GM23338 (cell line): ENCODE measurements around the gene AGMAT. TPM values are rescaled to one million over a fixed set of nuclear protein-coding genes. Genes with fewer than 3 reads are reported as not detected.

Experiments used
- ATAC-seq: fragments of 200-7000 bp; cut with Tn5 transposase; 3 replicates; pipeline ENCODE4 v1.9.1; 2020
- DNase-seq: peaks from one replicate; pipeline ENCODE4 v3.0.0-alpha.2; 2015; ENCODE audit warnings: low spot score
- H2AFZ ChIP-seq: fragments of 200-600 bp; sonication (generic); 2 replicates; pipeline ENCODE4 v1.8.0; 2016; ENCODE audit warnings: antibody characterized with exemption, mild to moderate bottlenecking, moderate library complexity
- H3F3A ChIP-seq: fragments of 200-600 bp; sonication (generic); replicated peaks from 2 replicates; pipeline ENCODE4 v1.8.0; 2017; ENCODE audit warnings: antibody characterized with exemption, mixed run types, low read depth
- H3K27ac ChIP-seq: fragments of 200-600 bp; sonication (generic); 2 replicates; pipeline ENCODE4 v1.6.1; 2016; ENCODE audit warnings: low read depth
- H3K27me3 ChIP-seq: fragments of 200-600 bp; sonication (generic); 2 replicates; pipeline ENCODE4 v1.8.0; 2016; ENCODE audit warnings: mild to moderate bottlenecking, mixed run types, moderate library complexity; ENCODE audit not compliant: insufficient read depth
- H3K36me3 ChIP-seq: fragments of 200-600 bp; sonication (generic); 2 replicates; pipeline ENCODE4 v1.8.0; 2016; ENCODE audit warnings: mild to moderate bottlenecking; ENCODE audit not compliant: insufficient read depth
- H3K4me1 ChIP-seq: fragments of 200-600 bp; sonication (generic); 2 replicates; pipeline ENCODE4 v1.8.0; 2016; ENCODE audit warnings: mild to moderate bottlenecking, moderate library complexity; ENCODE audit not compliant: insufficient read depth
- H3K4me2 ChIP-seq: fragments of 200-600 bp; sonication (generic); 2 replicates; pipeline ENCODE4 v1.7.1; 2017; ENCODE audit warnings: mixed run types
- H3K4me3 ChIP-seq: fragments of 200-600 bp; sonication (generic); 2 replicates; pipeline ENCODE4 v1.6.1; 2016; ENCODE audit warnings: mixed run types
- H3K79me2 ChIP-seq: fragments of 200-600 bp; sonication (generic); replicated peaks from 2 replicates; pipeline ENCODE4 v1.8.0; 2017; ENCODE audit warnings: mild to moderate bottlenecking; ENCODE audit not compliant: insufficient read depth
- H3K9me2 ChIP-seq: fragments of 200-600 bp; sonication (generic); 2 replicates; pipeline ENCODE4 v1.8.0; 2017; ENCODE audit not compliant: insufficient read depth
- H4K20me1 ChIP-seq: fragments of 200-600 bp; sonication (generic); replicated peaks from 2 replicates; pipeline ENCODE4 v1.8.0; 2017; ENCODE audit warnings: mild to moderate bottlenecking; ENCODE audit not compliant: insufficient read depth
- H3K27ac Mint-ChIP-seq: 2 replicates; pipeline ENCODE4 v1.8.0; 2020; ENCODE audit warnings: inconsistent platforms, mild to moderate bottlenecking, moderate library complexity, mixed read lengths
- H3K27me3 Mint-ChIP-seq: 3 replicates; pipeline ENCODE4 v1.8.0; 2022; ENCODE audit warnings: low read depth, mild to moderate bottlenecking, moderate library complexity, mixed read lengths, inconsistent platforms; ENCODE audit not compliant: insufficient read depth, poor library complexity
- H3K36me3 Mint-ChIP-seq: 3 replicates; pipeline ENCODE4 v1.8.0; 2021; ENCODE audit warnings: low read depth, mild to moderate bottlenecking, inconsistent platforms, moderate library complexity, mixed read lengths
- H3K4me1 Mint-ChIP-seq: 3 replicates; pipeline ENCODE4 v1.8.0; 2020; ENCODE audit warnings: mild to moderate bottlenecking, inconsistent platforms, mixed read lengths
- H3K4me3 Mint-ChIP-seq: 3 replicates; pipeline ENCODE4 v1.8.0; 2021; ENCODE audit warnings: moderate library complexity, mild to moderate bottlenecking, inconsistent platforms, mixed read lengths
- H3K9me3 Mint-ChIP-seq: 3 replicates; pipeline ENCODE4 v1.8.0; 2020; ENCODE audit warnings: moderate library complexity, mild to moderate bottlenecking, inconsistent platforms, mixed read lengths
- CREB1 ChIP-seq: fragments of 250-450 bp; sonication (Bioruptor Pico); IDR thresholded peaks from 2 replicates; pipeline ENCODE4 v1.5.0; 2020; ENCODE audit warnings: low read depth, mild to moderate bottlenecking, moderate library complexity
- EZH2phosphoT487 ChIP-seq: fragments of 200-600 bp; sonication (generic); IDR thresholded peaks from one replicate; pipeline ENCODE4 v1.8.1; 2018; ENCODE audit warnings: antibody characterized with exemption; ENCODE audit not compliant: unreplicated experiment
- STAT1 ChIP-seq: IDR thresholded peaks from one replicate; pipeline ENCODE4 v1.6.1; 2016; ENCODE audit warnings: antibody characterized with exemption; ENCODE audit not compliant: unreplicated experiment
- ZNF331 ChIP-seq: fragments of 250-450 bp; sonication (Bioruptor Pico); IDR thresholded peaks from 2 replicates; pipeline ENCODE4 v1.5.0; 2020; ENCODE audit warnings: low read depth, mild to moderate bottlenecking, moderate library complexity
- polyA plus RNA-seq: library from polyadenylated mRNA; unstranded; fragments of >200 nt; fragmentation: Nextera tagmentation; extraction: Ambion mirVana; gene quantifications from 2 replicates; pipeline ENCODE4 v1.2.1, GENCODE V29; 2016
- total RNA-seq: library from RNA; depleted of rRNA; stranded (reverse); fragments of >200 nt; shearing (Covaris generic); gene quantifications from 2 replicates; pipeline ENCODE4 v1.2.3, GENCODE V29; 2014
- TF ChIP-seq, protein P1 (sequence below), 2 experiments: fragments of 200-600 bp in 1 of 2; sonication (generic) in 1 of 2; conservative IDR thresholded peaks; 2 replicates each; pipeline versions ENCODE4 v1.5.1 to v1.6.1; 2016 to 2017; ENCODE audit warnings: antibody characterized with exemption in 2 of 2, low read depth in 2 of 2, mild to moderate bottlenecking in 2 of 2, moderate library complexity in 1 of 2
- TF ChIP-seq, protein P2 (sequence below): IDR thresholded peaks from one replicate; pipeline ENCODE4 v1.6.1; 2018; ENCODE audit warnings: antibody characterized with exemption; ENCODE audit not compliant: unreplicated experiment

Gene AGMAT
- total and polyA plus RNA-seq, 2 experiments from 2014 or later = 1.8 to 7.4 TPM

DNA sequence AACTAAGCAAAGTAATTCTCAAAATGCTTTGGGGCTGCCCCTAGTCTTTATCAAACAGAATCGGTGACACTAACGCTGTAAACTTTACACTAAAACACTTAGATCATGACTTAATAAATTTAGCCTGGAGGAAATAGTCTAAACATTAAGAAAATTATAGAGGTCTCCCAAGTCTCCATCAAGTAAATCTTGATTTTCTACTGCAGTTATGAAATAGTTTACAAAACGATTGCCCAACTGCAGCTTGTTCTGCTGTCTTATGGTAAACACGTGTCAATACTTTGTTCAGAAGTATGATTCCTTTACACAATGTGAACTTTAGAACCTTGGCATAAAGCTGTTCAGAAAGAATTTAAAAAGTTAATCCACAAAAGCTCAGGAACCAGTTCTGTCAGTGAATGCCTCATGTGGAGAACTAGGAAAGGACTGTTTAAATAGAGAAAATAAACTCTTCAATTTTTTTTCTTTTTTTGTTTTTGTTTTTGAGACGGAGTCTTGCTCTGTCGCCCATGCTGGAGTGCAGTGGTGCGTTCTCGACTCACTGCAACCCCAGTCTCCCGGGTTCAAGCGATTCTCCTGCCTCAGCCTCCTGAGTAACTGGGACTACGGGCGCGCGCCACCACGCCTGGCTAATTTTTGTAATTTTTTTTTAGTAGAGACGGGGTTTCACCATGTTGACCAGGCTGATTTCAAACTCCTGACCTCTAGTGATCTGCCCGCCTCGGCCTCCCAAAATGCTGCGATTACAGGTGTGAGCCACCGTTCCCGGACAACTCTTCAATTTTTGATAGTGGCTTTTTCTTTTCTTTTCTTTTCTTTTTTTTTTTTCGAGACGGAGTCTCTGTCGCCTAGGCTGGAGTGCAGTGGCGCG is 34.0 kb upstream of the AGMAT start:
- ATAC-seq = no peak
- Histone ChIP-seq H2AFZ (no peak overlapping the region), H3K79me2 (peaks cover 64% of the 10 kb centered on the region), H4K20me1 (peaks cover 33% of the 10 kb centered on the region), H3K27ac (peak overlapping the region; percentile 17; the same call in 1 of the 2 replicates), H3K27me3 (no peaks in the 10 kb centered on the region), H3K36me3 (peaks cover 5% of the 10 kb centered on the region; the same call in 1 of the 2 replicates), H3K4me3 (peak overlapping the region; percentile 98), H3K4me1 (peaks cover 17% of the 10 kb centered on the region; the same call in 1 of the 2 replicates), H3F3A (peaks cover 4% of the 10 kb centered on the region; the same call in 1 of the 2 replicates), H3K4me2 (peak overlapping the region; percentile 91), H3K9me2 (no peaks in the 10 kb centered on the region; the same call in 1 of the 2 replicates)
- no peak for DNase-seq
- H3K4me3 Mint-ChIP-seq = peak overlapping the region; percentile 98
- peaks cover 8% of the 10 kb centered on the region; the same call in 2 of the 3 replicates for H3K36me3 Mint-ChIP-seq
- peaks cover 13% of the 10 kb centered on the region for H3K27me3 Mint-ChIP-seq
- peaks cover 23% of the 10 kb centered on the region for H3K4me1 Mint-ChIP-seq
- H3K27ac Mint-ChIP-seq = peak overlapping the region; percentile 94
- H3K9me3 Mint-ChIP-seq = no peaks in the 10 kb centered on the region
- TF ChIP-seq STAT1 (no peak), EZH2phosphoT487 (no peak), CREB1 (CRISPR knock-in tag) (no peak)
- TF ChIP-seq, protein P1, sequence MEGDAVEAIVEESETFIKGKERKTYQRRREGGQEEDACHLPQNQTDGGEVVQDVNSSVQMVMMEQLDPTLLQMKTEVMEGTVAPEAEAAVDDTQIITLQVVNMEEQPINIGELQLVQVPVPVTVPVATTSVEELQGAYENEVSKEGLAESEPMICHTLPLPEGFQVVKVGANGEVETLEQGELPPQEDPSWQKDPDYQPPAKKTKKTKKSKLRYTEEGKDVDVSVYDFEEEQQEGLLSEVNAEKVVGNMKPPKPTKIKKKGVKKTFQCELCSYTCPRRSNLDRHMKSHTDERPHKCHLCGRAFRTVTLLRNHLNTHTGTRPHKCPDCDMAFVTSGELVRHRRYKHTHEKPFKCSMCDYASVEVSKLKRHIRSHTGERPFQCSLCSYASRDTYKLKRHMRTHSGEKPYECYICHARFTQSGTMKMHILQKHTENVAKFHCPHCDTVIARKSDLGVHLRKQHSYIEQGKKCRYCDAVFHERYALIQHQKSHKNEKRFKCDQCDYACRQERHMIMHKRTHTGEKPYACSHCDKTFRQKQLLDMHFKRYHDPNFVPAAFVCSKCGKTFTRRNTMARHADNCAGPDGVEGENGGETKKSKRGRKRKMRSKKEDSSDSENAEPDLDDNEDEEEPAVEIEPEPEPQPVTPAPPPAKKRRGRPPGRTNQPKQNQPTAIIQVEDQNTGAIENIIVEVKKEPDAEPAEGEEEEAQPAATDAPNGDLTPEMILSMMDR (conservative IDR thresholded peaks at IDR 0.05; ENCODE audit: low read depth in 2 of 2) = no peak

DNA sequence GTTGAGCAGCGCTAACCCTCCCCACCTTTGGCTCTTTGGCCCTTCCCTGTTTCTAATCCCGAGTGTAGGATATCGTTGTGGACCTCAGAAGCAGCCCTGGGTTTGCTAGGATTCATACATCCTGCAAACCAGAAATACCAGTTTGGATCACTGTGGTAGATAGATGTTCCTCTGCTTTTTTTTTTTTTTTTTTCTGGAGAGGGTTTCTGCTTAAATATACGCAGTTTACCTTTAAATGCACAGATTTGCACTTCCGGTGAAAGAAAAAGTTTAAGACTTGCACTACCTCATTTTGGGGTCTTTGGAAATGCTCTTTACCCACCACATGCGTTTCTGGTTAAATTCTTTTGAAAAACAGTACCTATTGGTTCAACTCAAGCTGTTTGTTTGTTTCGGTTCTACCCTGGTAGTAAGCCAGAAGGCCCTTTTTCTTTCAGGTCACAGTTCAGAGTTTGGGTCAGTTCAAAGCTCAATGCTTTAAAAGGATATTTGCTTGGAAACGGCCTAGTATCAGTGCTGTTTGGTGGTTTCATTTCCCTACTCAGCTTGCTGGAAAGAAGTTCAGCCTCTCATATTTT is 33.3 kb upstream of the AGMAT start:
- Histone ChIP-seq H3K9me2 (no peaks in the 10 kb centered on the region; the same call in 1 of the 2 replicates), H3K27ac (peak overlapping the region; percentile 17), H3K4me2 (peak overlapping the region; percentile 91), H3K4me3 (peak overlapping the region; percentile 98), H3K79me2 (peaks cover 57% of the 10 kb centered on the region), H3K4me1 (peaks cover 17% of the 10 kb centered on the region; the same call in 1 of the 2 replicates), H4K20me1 (peaks cover 27% of the 10 kb centered on the region), H3K36me3 (peaks cover 5% of the 10 kb centered on the region; the same call in 1 of the 2 replicates), H3F3A (peaks cover 4% of the 10 kb centered on the region; the same call in 1 of the 2 replicates), H3K27me3 (no peaks in the 10 kb centered on the region), H2AFZ (peak overlapping the region; percentile 49; the same call in 1 of the 2 replicates)
- Mint-ChIP-seq H3K9me3 (no peaks in the 10 kb centered on the region), H3K27ac (peak overlapping the region; percentile 94), H3K4me3 (peak overlapping the region; percentile 98), H3K4me1 (peaks cover 23% of the 10 kb centered on the region), H3K36me3 (peaks cover 8% of the 10 kb centered on the region; the same call in 2 of the 3 replicates), H3K27me3 (peaks cover 13% of the 10 kb centered on the region)
- TF ChIP-seq, protein P1 (conservative IDR thresholded peaks at IDR 0.05; ENCODE audit: low read depth in 2 of 2) = no peak
- TF ChIP-seq ZNF331 = no peak
- TF ChIP-seq, protein P2, sequence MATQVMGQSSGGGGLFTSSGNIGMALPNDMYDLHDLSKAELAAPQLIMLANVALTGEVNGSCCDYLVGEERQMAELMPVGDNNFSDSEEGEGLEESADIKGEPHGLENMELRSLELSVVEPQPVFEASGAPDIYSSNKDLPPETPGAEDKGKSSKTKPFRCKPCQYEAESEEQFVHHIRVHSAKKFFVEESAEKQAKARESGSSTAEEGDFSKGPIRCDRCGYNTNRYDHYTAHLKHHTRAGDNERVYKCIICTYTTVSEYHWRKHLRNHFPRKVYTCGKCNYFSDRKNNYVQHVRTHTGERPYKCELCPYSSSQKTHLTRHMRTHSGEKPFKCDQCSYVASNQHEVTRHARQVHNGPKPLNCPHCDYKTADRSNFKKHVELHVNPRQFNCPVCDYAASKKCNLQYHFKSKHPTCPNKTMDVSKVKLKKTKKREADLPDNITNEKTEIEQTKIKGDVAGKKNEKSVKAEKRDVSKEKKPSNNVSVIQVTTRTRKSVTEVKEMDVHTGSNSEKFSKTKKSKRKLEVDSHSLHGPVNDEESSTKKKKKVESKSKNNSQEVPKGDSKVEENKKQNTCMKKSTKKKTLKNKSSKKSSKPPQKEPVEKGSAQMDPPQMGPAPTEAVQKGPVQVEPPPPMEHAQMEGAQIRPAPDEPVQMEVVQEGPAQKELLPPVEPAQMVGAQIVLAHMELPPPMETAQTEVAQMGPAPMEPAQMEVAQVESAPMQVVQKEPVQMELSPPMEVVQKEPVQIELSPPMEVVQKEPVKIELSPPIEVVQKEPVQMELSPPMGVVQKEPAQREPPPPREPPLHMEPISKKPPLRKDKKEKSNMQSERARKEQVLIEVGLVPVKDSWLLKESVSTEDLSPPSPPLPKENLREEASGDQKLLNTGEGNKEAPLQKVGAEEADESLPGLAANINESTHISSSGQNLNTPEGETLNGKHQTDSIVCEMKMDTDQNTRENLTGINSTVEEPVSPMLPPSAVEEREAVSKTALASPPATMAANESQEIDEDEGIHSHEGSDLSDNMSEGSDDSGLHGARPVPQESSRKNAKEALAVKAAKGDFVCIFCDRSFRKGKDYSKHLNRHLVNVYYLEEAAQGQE = no peak
- ATAC-seq (no peak), DNase-seq (peak; percentile 57)
